SJCRH30 (cell line): Measurements from ENCODE around the gene COX10. TPM values are rescaled to one million over a fixed set of nuclear protein-coding genes. Genes with fewer than 3 reads are reported as not detected.
"Not testable (repeated sequence)": the region's sequence is repeated elsewhere in the genome, so short reads cannot be mapped to it uniquely, and the experiment has no call there.

Experiments
- DNase-seq, 2 experiments: peaks; one replicate each; pipeline ENCODE4 v3.0.0-alpha.2; 2015 to 2020
- H3K27ac ChIP-seq: fragments of 250-450 bp; sonication (Bioruptor Pico); 2 replicates; pipeline ENCODE4 v1.5.1; 2020; ENCODE audit warnings: mild to moderate bottlenecking, moderate library complexity
- H3K27me3 ChIP-seq: fragments of 250-450 bp; sonication (Bioruptor Pico); 2 replicates; pipeline ENCODE4 v1.5.1; 2020; ENCODE audit warnings: mild to moderate bottlenecking, moderate library complexity
- H3K36me3 ChIP-seq: fragments of 250-450 bp; sonication (Bioruptor Pico); 2 replicates; pipeline ENCODE4 v1.5.1; 2020; ENCODE audit warnings: mild to moderate bottlenecking, moderate library complexity
- H3K4me1 ChIP-seq: fragments of 250-450 bp; sonication (Bioruptor Pico); 2 replicates; pipeline ENCODE4 v1.5.1; 2020; ENCODE audit warnings: mild to moderate bottlenecking, moderate library complexity
- H3K4me3 ChIP-seq: fragments of 250-450 bp; sonication (Bioruptor Pico); 2 replicates; pipeline ENCODE4 v1.5.1; 2020; ENCODE audit warnings: mild to moderate bottlenecking, moderate library complexity
- H3K9me3 ChIP-seq: fragments of 250-450 bp; sonication (Bioruptor Pico); replicated peaks from 2 replicates; pipeline ENCODE4 v1.5.1; 2020; ENCODE audit warnings: mild to moderate bottlenecking, moderate library complexity
- total RNA-seq: library from RNA; depleted of rRNA; stranded (reverse); fragments of >200 nt; shearing (Covaris generic); gene quantifications from 2 replicates; pipeline ENCODE4 v1.2.3, GENCODE V29; 2014; rRNA removed

Gene COX10
- total RNA-seq, result 93.7 and 105 TPM in 2 replicates

DNA sequence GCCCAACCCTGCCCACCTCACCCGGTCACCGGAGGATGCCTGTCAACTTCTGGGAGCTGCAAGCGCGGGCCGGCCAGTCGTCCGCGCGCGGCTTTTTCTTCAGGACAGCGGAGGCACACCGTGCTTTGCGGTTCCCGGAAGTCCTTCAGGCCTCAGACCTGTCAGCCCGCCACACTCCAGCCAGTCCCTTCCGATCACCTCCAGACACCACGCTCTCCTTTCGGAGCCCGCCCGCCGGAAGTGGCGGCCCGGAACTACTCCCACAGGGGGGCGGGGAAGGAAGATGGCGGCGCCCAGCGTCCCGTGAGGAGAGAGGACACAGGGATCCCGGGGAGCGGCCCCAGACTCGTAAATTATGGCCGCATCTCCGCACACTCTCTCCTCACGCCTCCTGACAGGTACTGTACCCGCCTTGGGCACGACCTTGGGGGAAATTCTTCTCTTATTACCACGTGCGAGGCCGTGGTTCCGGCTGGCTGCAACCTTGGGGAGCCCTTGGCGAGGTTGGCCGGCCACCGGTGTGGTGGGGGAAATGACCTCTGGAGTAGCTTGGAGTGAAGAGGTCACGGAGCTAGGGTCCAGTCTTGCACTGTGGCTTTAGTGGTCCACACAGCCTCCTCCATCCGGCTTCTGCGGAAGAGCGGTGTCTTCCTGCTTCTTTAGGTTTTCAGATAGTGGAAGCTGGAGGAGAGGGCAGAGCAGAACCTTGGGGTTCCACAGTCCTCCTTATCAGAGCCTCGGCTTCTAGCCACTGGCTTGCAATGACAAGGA is at the start of gene COX10:
Gene COX10 (plus strand): TSS at position 254 of the 771 bp plus-strand sequence. CDS start 102 bp downstream, at position 356.
- peak; percentile 99 for DNase-seq
- Histone ChIP-seq H3K27me3 (no peaks in the 10 kb centered on the region), H3K36me3 (peaks cover 34% of the 10 kb centered on the region), H3K27ac (peak within 1 kb of the TSS; percentile 88), H3K4me1 (peaks cover 12% of the 10 kb centered on the region), H3K9me3 (peaks cover 8% of the 10 kb centered on the region; the same call in 1 of the 2 replicates), H3K4me3 (peak within 1 kb of the TSS; percentile 94)

GRCh38 chr17:14021651-14022294 is 47.5 kb upstream of the COX10 start:
- not testable (repeated sequence) for H3K27me3 ChIP-seq, H3K27ac ChIP-seq, H3K4me1 ChIP-seq, H3K9me3 ChIP-seq, H3K36me3 ChIP-seq, H3K4me3 ChIP-seq
- DNase-seq, result peak in 1 of 2 experiments; percentile 51

DNA sequence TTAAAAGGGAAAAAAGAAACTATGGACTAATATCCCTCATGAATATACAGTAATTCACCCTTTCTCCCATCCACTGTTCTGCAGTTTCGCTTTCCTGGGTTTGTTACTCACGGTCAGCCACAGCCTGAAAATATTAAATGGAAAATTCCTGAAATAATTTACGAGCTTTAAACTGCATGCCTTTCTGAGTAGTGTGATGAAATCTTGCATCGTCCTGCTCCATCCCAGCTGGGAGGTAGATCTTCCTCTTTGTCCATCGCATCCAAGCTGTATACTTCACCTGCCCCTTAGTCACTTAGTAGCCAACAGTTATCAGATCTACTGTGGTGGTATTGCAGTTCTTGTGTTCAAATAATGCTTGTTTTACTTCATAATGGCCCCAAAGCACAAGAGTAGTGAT is 39.5 kb upstream of the COX10 start:
- H3K4me1 ChIP-seq, result peaks cover 22% of the 10 kb centered on the region
- DNase-seq, H3K9me3 ChIP-seq, H3K27me3 ChIP-seq, H3K27ac ChIP-seq, H3K4me3 ChIP-seq: not testable (repeated sequence)
- H3K36me3 ChIP-seq, result peaks cover 33% of the 10 kb centered on the region

- H3K4me1 ChIP-seq, result peaks cover 22% of the 10 kb centered on the region
- no peak for DNase-seq
Observed at GRCh38 chr17:14032234-14032633, 37.1 kb upstream of the COX10 start.

GRCh38 chr17:14033166-14033565 is 36.1 kb upstream of the COX10 start:
- H3K27ac ChIP-seq, result peak overlapping the region; percentile 42
- H3K36me3 ChIP-seq, result peaks cover 40% of the 10 kb centered on the region
- no peaks in the 10 kb centered on the region for H3K27me3 ChIP-seq
- H3K4me3 ChIP-seq, result no peak overlapping the region
- H3K4me1 ChIP-seq, result peaks cover 31% of the 10 kb centered on the region
- DNase-seq, result peak; percentile 91 to 99
- H3K9me3 ChIP-seq, result no peaks in the 10 kb centered on the region

More at GRCh38 chr17:14032234-14032633, 37.1 kb upstream of the COX10 start:
- Histone ChIP-seq H3K36me3 (peaks cover 40% of the 10 kb centered on the region), H3K27me3 (no peaks in the 10 kb centered on the region), H3K4me3 (no peak overlapping the region), H3K27ac (peak overlapping the region; percentile 42; the same call in 1 of the 2 replicates), H3K9me3 (no peaks in the 10 kb centered on the region)

DNA sequence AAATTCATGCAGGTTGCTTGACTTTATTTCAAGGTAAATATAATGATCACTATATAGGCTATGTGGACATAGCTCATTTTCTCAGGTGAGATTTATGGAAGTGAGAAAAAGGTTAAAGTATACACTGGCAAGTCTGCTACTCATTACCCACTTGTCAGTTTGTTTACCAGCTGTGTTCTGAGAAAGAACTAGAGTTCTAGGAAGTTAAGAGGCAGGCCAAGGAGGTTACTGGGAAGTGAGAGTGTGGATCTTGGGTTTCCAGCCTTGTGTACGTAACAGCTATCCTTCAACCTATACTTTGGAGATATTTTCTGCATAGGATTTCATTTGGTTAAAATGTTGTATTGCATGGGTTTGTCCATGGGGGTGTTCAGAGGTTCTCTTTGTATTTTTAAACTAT is 31.9 kb upstream of the COX10 start:
- no peaks in the 10 kb centered on the region for H3K9me3 ChIP-seq
- peaks cover 24% of the 10 kb centered on the region for H3K36me3 ChIP-seq
- no peak overlapping the region for H3K27ac ChIP-seq
- H3K4me3 ChIP-seq, result no peak overlapping the region
- DNase-seq, result no peak
- H3K4me1 ChIP-seq, result peaks cover 31% of the 10 kb centered on the region
- no peaks in the 10 kb centered on the region for H3K27me3 ChIP-seq

DNA sequence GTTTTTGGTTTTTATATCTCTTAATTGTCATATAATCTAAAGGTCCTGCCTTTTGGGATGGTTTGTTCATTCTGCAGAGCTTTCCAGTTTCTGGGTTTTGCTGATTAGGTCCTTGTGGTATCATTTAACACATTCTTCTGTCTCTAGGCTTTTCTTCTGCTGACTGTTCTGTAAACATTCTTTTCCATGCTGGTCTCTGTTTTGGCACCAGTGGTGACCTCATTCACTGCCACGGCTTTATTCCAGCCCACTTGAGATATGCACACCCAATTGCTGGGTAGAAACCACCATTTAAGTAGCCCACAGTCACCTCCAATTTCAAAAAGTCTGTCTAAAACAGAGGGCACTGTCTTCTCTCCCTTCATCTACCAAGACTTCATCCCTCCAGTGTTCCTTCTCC is 31.1 kb upstream of the COX10 start:
- DNase-seq, result peak; percentile 78 to 87
- H3K4me3 ChIP-seq, result no peak overlapping the region
- H3K27ac ChIP-seq, result no peak overlapping the region; the same call in 1 of the 2 replicates

GRCh38 chr17:14042411-14042810 is 26.9 kb upstream of the COX10 start:
- no peaks in the 10 kb centered on the region for H3K27me3 ChIP-seq
- no peak overlapping the region for H3K27ac ChIP-seq
- no peaks in the 10 kb centered on the region for H3K9me3 ChIP-seq
- H3K36me3 ChIP-seq, result peaks cover 8% of the 10 kb centered on the region; the same call in 1 of the 2 replicates
- H3K4me1 ChIP-seq, result peaks cover 14% of the 10 kb centered on the region
- no peak for DNase-seq
- H3K4me3 ChIP-seq, result no peak overlapping the region

More for the DNA sequence above, 31.1 kb upstream of the COX10 start:
- Histone ChIP-seq H3K4me1 (peaks cover 25% of the 10 kb centered on the region), H3K27me3 (no peaks in the 10 kb centered on the region), H3K36me3 (peaks cover 21% of the 10 kb centered on the region), H3K9me3 (no peaks in the 10 kb centered on the region)

DNA sequence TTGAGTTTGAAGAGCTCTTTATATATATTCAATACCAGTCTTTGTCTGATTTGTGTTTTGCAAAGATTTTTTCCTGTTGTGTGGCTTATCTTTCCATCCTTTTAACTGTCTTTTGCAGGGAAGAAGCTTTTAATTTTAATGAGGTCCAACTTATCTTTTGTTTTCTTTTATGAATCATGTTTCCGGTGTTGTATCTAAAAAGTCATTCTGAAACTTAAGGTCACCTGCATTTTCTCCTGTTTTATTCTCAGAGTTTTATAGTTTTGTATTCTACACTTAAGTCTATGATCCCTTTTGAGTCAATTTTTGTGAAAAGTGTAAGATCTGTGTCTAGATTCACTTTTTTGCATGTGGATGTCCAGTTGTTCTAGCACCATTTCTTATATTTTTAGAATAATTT is 24.6 kb upstream of the COX10 start:
- H3K27me3 ChIP-seq, result no peaks in the 10 kb centered on the region
- no peaks in the 10 kb centered on the region for H3K9me3 ChIP-seq
- H3K36me3 ChIP-seq, result peaks cover 5% of the 10 kb centered on the region; the same call in 1 of the 2 replicates
- no peak overlapping the region for H3K27ac ChIP-seq
- H3K4me3 ChIP-seq, result no peak overlapping the region
- H3K4me1 ChIP-seq, result no peaks in the 10 kb centered on the region
- no peak for DNase-seq

DNA sequence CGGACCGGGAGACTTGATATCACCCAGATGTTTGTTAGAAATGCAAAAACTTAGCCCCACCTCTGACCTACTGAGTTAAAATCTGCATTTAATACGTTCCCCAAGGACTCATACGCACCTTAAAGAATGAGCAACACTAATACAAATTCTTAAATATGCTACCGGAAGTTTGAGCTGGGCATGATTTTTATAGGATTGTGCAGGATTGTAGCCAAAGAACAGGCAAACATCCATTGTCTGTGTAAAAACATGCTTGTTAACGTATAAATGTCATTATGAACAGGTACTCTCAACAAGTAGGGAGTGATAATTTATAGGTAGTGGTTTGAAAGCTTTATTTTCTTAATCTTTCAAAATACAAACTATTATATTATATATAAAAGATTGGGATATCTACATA is 22.3 kb upstream of the COX10 start:
- H3K4me1 ChIP-seq, result no peaks in the 10 kb centered on the region
- no peak for DNase-seq
- H3K27ac ChIP-seq, result no peak overlapping the region
- H3K36me3 ChIP-seq, result peaks cover 12% of the 10 kb centered on the region
- H3K27me3 ChIP-seq, result no peaks in the 10 kb centered on the region
- no peaks in the 10 kb centered on the region for H3K9me3 ChIP-seq
- no peak overlapping the region for H3K4me3 ChIP-seq

- Histone ChIP-seq H3K9me3 (no peaks in the 10 kb centered on the region), H3K4me1 (no peaks in the 10 kb centered on the region), H3K4me3 (no peak overlapping the region), H3K27ac (no peak overlapping the region), H3K36me3 (peaks cover 12% of the 10 kb centered on the region), H3K27me3 (no peaks in the 10 kb centered on the region)
- no peak for DNase-seq
Observed at GRCh38 chr17:14047591-14047990, 21.7 kb upstream of the COX10 start.

GRCh38 chr17:14048169-14048568 is 21.1 kb upstream of the COX10 start:
- Histone ChIP-seq H3K27me3 (no peaks in the 10 kb centered on the region), H3K27ac (no peak overlapping the region)

GRCh38 chr17:14050616-14051015 is 18.7 kb upstream of the COX10 start:
- no peaks in the 10 kb centered on the region for H3K27me3 ChIP-seq
- H3K4me1 ChIP-seq, result no peaks in the 10 kb centered on the region
- H3K9me3 ChIP-seq, result no peaks in the 10 kb centered on the region
- H3K4me3 ChIP-seq, result no peak overlapping the region
- H3K27ac ChIP-seq, result no peak overlapping the region
- H3K36me3 ChIP-seq, result peaks cover 28% of the 10 kb centered on the region
- no peak for DNase-seq

More at GRCh38 chr17:14048169-14048568, 21.1 kb upstream of the COX10 start:
- peak; percentile 35 to 58 for DNase-seq
- Histone ChIP-seq H3K4me1 (no peaks in the 10 kb centered on the region), H3K9me3 (no peaks in the 10 kb centered on the region), H3K36me3 (peaks cover 12% of the 10 kb centered on the region), H3K4me3 (no peak overlapping the region)

DNA sequence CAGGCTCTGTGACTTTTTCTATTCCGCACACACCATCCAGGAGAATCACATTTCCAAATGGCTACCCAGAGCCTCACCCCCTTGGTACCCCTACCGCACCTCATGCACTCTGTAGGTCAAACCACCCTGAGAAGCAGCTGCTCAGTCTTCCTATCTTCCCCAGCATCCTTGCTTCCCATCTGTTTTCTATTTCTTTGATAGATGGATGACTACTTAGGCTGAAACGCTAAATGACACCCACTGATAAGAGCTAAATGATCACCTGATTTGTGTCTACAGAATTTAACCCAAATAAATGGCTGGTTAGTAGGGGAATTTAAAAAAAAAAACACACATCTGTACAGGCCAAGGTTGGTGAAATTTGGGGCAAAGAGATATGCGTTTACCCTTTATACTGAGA is 17.6 kb upstream of the COX10 start:
- Histone ChIP-seq H3K9me3 (peaks cover 3% of the 10 kb centered on the region; the same call in 1 of the 2 replicates), H3K4me1 (no peaks in the 10 kb centered on the region), H3K27ac (no peak overlapping the region), H3K27me3 (no peaks in the 10 kb centered on the region), H3K4me3 (no peak overlapping the region), H3K36me3 (peaks cover 38% of the 10 kb centered on the region)
- no peak for DNase-seq

- peaks cover 52% of the 10 kb centered on the region for H3K36me3 ChIP-seq
- no peak overlapping the region for H3K4me3 ChIP-seq
- no peaks in the 10 kb centered on the region for H3K27me3 ChIP-seq
- H3K4me1 ChIP-seq, result no peaks in the 10 kb centered on the region
- DNase-seq, result no peak
- H3K27ac ChIP-seq, result no peak overlapping the region
- H3K9me3 ChIP-seq, result peaks cover 3% of the 10 kb centered on the region
Observed at GRCh38 chr17:14052886-14053615, 16.3 kb upstream of the COX10 start.
